Iris pigment epithelial cell (primary cell): ENCODE measurements around the gene MYRIP.
A peak's percentile ranks its signal among the peaks of the same experiment; 100 is the strongest.

Experiments
- DNase-seq: peaks from one replicate; pipeline ENCODE4 v3.0.0-alpha.2; 2011; ENCODE audit warnings: low read depth

The MYRIP gene

GRCh38 chr3:39907981-39908380, 98.6 kb downstream of the MYRIP start:
- DNase-seq: no peak

DNA sequence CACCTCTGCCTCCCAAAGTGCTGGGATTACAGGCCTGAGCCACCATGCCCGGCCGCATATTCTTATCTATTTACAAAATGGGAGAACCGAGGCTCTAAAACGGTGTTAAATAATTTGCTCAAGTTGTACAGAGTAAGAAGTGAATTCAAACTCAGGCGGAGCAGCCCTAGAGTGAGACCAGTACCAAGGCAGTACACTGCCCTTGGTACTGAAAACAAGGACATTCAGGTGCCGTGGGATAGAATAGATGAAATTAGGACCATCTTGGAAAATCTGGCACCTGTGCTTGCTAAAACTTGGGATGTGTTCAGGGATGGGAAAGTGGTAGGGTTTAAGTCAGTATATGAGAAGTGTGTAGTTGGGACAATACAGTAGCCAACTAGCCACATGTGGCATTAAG, 100.7 kb downstream of the MYRIP start:
- DNase-seq: no peak

- DNase-seq: no peak
Measured at GRCh38 chr3:39910826-39911464, 101.5 kb downstream of the MYRIP start.

DNA sequence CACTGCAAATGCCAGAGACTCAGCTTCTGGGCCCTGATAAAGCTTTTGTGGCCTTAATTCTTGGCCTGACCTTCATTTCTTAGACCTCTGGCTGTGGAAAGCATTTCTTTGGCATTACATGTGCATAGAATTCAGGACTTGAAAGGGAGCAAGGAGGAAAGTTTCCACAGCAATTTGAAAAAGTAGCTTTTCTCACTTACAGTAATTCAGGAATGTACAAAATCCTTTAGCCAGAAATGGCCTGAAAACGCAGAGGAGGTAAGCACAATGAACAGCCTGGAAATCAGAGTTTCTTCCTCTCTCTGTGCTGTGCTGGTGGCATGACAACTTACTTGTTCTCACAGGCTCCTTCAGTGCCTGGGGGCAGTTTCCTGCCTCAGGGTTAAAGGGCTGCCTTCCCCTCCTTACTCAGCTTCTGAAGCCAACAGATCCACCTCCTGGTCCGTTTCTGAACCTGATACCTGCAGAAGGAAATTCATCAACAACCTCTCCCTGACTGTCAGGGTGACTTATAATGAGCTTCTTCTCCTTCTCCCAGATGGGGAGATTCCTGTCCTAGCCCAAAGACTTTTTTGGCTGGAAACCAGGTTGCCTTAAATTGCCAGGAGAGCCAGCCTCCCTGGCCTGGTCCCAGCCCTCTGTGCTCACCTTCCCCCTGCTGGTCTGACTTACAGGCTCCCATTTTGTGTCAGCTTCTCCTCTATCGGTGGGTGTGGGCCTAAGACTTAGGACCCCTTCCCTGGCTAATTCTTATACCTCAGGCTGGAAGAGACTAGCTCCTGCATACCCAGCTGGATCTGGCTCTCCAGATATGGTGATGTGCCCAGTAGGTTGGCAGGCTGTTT, 102.3 kb downstream of the MYRIP start:
- DNase-seq: peak; percentile 7

DNA sequence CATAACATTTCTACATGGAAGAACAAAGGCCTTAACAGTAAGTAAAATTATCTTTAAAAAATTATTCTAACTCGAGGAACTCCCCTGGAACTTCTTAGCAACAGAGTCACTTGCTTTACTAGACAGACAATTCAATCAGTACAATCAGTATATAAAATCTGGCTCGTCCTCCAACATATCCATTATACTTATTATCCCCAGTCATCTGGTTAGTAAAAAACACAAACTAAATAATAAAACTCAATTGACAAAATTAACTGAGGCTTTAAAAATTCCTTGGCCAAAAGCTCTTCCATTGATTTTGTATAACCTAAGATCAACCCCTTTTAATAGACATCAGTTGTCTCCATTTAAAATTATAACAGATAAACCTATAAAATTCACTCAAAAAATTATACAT, 105.6 kb downstream of the MYRIP start:
- no peak for DNase-seq

- DNase-seq: no peak
Measured at GRCh38 chr3:39917065-39917773, 107.8 kb downstream of the MYRIP start.

- no peak for DNase-seq
Measured at GRCh38 chr3:39919281-39919680, 109.9 kb downstream of the MYRIP start.

DNA sequence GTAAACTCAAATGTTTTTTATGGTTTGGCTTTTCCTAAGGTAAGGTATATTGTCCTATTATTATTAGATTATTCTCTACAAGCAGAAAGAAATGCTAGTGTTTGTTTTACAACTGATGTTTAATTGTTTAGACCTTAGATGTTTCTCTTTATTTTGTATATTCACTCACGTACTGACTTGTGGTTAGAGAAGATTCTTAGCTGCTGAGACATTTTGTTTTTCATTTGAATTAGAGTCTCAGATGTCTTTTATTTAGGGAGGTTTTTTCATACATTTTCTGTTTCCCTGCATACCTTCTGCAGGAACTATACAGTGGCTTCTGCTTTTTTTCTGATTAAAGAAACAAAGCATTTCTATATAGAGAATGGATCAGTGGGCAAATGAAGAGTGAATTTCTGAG, 110.9 kb downstream of the MYRIP start:
- DNase-seq: no peak

- DNase-seq: no peak
Measured at GRCh38 chr3:39927479-39927878, 118.1 kb downstream of the MYRIP start.

DNA sequence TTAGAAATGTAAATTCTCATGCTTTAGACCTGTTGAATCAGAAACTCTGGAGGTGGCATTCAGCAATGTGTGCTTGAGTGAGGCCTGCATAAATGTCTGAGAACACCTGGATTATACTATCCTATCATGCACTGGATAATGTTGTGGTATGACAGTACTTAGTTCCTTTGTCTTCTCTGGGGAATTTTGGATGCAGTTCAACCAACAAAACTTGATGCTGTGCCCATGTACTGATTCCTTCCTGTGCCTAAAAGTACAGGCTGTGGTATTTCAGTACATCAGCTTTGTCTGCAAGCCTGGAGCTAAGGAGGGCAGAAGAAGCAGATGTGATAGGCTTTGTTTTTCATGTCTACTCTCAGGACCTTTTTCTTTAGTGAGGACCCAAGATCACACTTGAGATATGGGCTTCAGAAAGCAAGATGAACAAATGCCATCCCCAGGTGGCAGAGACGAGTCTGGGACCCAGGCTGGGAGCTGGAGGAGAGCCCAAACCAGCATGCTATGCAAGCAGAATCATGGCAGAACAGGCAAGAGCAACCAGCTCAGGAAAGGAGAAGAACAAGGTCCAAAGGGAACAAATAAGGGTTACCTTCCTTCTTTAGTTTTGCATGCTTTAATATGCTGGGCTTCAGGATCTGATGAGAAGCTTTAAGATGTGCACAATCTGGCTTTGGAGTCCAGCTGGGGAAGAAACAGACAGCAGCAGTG, 124.7 kb downstream of the MYRIP start:
- DNase-seq: no peak

DNA sequence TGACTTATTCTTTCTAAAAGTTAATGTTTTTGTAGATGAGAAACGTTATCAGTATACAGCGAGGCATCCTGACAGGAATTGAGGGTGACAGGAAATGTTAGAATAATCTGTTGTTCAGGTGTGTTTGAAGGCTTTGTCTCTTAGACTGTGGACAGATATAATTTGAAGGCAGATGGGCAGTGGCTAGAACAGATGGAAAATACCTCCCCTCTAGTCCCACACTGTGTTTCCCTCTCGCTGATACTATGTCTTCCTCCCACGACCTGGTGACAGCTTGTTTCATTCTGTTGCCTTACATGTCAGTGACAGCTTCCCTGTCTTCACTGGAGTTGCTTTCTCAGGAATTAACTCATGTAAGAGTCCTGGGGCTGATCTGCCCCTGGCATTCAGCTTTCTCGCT, 125.3 kb downstream of the MYRIP start:
- no peak for DNase-seq

DNA sequence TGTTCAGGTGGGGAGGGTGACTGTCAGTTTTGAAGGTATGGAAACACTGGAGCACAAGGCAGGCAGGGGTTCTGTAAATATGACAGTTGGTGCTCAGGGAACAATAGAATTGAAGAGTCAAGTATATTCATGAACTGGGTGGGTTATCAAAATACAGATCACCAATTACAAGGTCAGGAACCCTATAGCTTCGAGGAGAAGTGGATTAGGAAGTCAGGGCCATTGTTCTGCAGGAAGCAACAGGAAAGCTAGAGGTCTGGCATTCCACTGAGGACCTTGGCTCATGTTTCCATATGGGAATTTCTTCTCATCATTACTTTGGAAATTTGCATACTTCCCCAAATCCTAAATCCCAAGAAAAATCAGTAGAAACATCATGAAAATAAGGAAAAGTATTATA, 125.9 kb downstream of the MYRIP start:
- no peak for DNase-seq

- DNase-seq: no peak
Measured at GRCh38 chr3:39936848-39937247, 127.4 kb downstream of the MYRIP start.

DNA sequence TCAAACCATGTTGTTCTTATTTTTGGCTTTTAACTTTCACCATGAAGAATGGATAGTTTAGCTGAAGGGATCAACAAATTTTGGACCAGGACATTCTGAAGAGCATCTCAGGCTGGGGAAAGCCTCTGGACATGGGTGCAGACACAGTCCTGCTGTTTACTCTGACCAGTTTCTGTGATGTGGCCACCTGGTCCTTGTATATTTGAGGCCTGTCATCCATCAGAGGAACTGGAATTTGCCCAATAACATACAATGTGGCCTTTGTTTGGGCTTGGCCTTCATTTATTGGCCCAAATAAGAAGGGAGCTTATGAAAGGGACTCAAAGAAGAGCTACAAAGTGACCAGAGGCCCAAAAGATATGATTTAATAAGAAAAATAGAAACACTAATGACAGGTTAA, 127.9 kb downstream of the MYRIP start:
- no peak for DNase-seq

DNA sequence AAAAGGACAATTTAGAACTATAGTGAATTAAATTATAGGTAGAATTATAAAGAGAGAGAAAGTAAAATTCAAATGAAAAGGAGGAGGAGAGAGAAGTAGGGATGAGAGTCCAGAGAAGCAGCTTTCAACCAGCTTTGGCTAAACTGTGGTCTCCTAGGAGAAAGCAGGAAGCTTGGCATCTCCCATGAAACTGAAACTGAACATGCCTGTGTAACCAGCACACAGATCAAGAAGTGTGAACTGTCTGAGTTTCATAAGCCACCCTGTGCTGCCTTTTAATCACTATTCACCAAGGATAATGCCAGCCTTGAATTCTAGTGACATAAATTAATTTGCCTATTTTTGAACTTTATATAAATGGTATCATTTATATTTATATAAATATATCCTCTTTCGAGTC, 128.5 kb downstream of the MYRIP start:
- DNase-seq: no peak

- no peak for DNase-seq
Measured at GRCh38 chr3:39941931-39942330, 132.5 kb downstream of the MYRIP start.

DNA sequence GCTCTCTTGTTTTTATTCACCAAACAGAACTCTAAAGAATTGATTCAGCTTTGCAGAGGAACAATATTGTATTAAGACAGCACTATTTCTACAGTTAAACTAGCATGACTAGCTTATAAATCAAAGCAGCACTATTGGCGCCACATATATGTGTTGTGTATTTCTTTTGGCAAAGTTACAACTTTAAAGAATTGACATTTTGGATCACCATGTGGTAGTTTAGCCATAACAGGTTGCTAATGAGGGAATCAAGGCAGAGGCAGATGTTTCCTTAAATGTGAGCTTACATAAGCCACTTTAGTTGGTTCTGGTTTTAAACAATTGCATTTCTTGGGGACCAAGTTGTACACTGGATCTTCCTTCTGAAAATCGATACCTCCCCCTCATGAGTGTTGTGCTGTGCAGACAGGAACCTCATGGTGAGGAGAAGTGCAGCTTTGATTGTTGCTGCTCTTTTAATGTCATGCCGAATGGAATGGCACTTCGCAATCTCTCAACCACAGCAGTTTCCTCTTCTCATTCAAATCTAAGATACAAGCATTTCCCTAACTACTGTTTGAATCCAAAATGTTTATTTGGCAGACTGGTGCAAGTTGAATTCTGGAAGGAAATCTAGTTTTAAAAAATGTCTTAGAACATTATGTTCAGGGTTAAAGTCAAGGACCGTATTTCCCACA, 151.2 kb downstream of the MYRIP start:
- DNase-seq: no peak

- no peak for DNase-seq
Measured at GRCh38 chr3:39961230-39961629, 151.8 kb downstream of the MYRIP start.

GRCh38 chr3:39962581-39962980, 153.2 kb downstream of the MYRIP start:
- no peak for DNase-seq

DNA sequence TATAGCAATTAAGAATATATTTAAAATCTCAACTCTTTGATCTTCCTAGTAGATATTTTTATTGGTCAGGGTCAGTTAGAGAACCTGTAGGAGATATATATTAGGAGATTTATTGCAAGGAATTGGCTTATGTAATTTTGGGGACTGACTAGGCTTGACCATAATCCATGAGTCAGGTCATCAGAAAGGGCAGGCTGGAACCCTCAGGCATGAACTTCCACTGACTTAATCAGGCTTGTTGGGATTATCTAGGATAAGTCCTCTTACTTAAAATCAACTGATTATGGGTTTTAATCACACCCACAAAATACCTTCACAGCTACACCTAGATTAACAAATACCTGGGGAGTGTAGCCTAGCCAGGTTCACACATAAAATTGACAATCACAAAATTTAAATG, 156.1 kb downstream of the MYRIP start:
- no peak for DNase-seq

DNA sequence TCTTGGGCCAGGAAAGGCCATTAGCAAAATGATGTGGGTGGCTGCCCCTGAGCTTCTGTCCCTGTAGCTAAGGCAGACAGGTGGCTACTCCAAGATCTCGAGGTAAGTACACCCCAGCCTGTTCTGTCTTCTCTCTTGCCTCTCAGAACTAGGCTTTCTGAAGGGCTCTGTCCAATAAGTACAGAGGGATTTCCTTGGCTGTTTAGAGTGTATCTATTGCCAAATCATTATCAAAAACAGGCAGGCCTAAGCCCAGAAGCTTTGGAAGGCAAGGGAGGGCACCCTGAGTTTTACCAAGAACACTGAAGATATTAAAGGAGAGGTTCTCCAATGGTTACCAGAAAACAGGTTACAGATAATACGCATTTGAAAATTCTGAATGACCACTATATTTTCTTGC, 156.6 kb downstream of the MYRIP start:
- no peak for DNase-seq

GRCh38 chr3:39970982-39971381, 161.6 kb downstream of the MYRIP start:
- no peak for DNase-seq
